CD14-positive monocyte (primary cell): ENCODE results near the gene LECT2. TPM values are rescaled to one million over a fixed set of nuclear protein-coding genes. Genes with fewer than 3 reads are reported as not detected.

ENCODE experiments used
- DNase-seq, 3 donors: peaks; one replicate each; pipeline ENCODE4 v3.0.0-alpha.2; 2011 to 2022
- H2AFZ ChIP-seq: 2 replicates; pipeline ENCODE4 v1.6.0; 2012; ENCODE audit warnings: mild to moderate bottlenecking, low read depth, low read length, inconsistent platforms; ENCODE audit not compliant: insufficient read depth, poor library complexity, severe bottlenecking
- H3K27ac ChIP-seq, 2 donors: 1 replicate in 1 of 2; 2 replicates in 1 of 2; pipeline ENCODE4 v1.5.1; 2012 to 2013; ENCODE audit warnings: low read length in 2 of 2, control low read depth in 1 of 2, inconsistent platforms in 1 of 2, low read depth in 1 of 2, mild to moderate bottlenecking in 1 of 2
- H3K27me3 ChIP-seq, 2 donors: one replicate each; pipeline versions ENCODE4 v1.6.0 to v1.6.1; 2011 to 2013; ENCODE audit warnings: low read length in 2 of 2; ENCODE audit not compliant: control insufficient read depth in 2 of 2, insufficient read depth in 2 of 2
- H3K36me3 ChIP-seq, 2 donors: replicated peaks in 1 of 2; 1 replicate in 1 of 2; 2 replicates in 1 of 2; pipeline versions ENCODE4 v1.5.1 to v1.6.1; 2012 to 2013; ENCODE audit warnings: low read length in 2 of 2, control low read depth in 1 of 2, inconsistent platforms in 1 of 2, mild to moderate bottlenecking in 1 of 2; ENCODE audit not compliant: insufficient read depth in 2 of 2, control insufficient read depth in 1 of 2
- H3K4me1 ChIP-seq, 2 donors: 1 replicate in 1 of 2; 2 replicates in 1 of 2; pipeline versions ENCODE4 v1.5.1 to v1.6.1; 2012 to 2013; ENCODE audit warnings: low read length in 2 of 2, control low read depth in 1 of 2, inconsistent platforms in 1 of 2, mild to moderate bottlenecking in 1 of 2, moderate library complexity in 1 of 2; ENCODE audit not compliant: insufficient read depth in 2 of 2, control insufficient read depth in 1 of 2
- H3K4me2 ChIP-seq: replicated peaks from 2 replicates; pipeline ENCODE3; 2012; ENCODE audit warnings: low read length, moderate library complexity, mild to moderate bottlenecking; ENCODE audit not compliant: poor library complexity, severe bottlenecking; ENCODE audit errors: extremely low read depth
- H3K4me3 ChIP-seq, 3 experiments: fragments of 200-600 bp in 1 of 3; sonication (generic) in 1 of 3; replicated peaks in 1 of 3; 1 replicate in 2 of 3; 2 replicates in 1 of 3; pipeline ENCODE4 v1.5.1; 2011 to 2013; ENCODE audit warnings: low read length in 3 of 3, mild to moderate bottlenecking in 3 of 3, control low read depth in 2 of 3, low read depth in 2 of 3, inconsistent platforms in 1 of 3, moderate library complexity in 1 of 3
- H3K79me2 ChIP-seq: 2 replicates; pipeline ENCODE4 v1.6.0; 2012; ENCODE audit warnings: mild to moderate bottlenecking, control low read depth, inconsistent platforms, low read length, moderate library complexity; ENCODE audit not compliant: insufficient read depth
- H3K9ac ChIP-seq: 2 replicates; pipeline ENCODE4 v1.6.0; 2017; ENCODE audit warnings: low read length, mild to moderate bottlenecking; ENCODE audit not compliant: insufficient read depth, poor library complexity, severe bottlenecking
- H3K9me3 ChIP-seq, 2 donors: replicated peaks in 1 of 2; 1 replicate in 1 of 2; 2 replicates in 1 of 2; pipeline versions ENCODE4 v1.5.1 to v1.6.1; 2012 to 2013; ENCODE audit warnings: low read length in 2 of 2, control low read depth in 1 of 2; ENCODE audit not compliant: control insufficient read depth in 1 of 2, insufficient read depth in 1 of 2
- H4K20me1 ChIP-seq: 2 replicates; pipeline ENCODE4 v1.6.0; 2012; ENCODE audit warnings: mild to moderate bottlenecking, low read length, control low read depth, moderate library complexity; ENCODE audit not compliant: insufficient read depth
- H3K27ac Mint-ChIP-seq, 7 donors: one replicate each; pipeline ENCODE4 v1.8.0; 2020; ENCODE audit warnings: mild to moderate bottlenecking in 7 of 7, mixed read lengths in 7 of 7, moderate library complexity in 6 of 7, inconsistent platforms in 2 of 7
- H3K27me3 Mint-ChIP-seq, 3 donors: one replicate each; pipeline ENCODE4 v1.8.0; 2021 to 2022; ENCODE audit warnings: low read depth in 3 of 3, mild to moderate bottlenecking in 3 of 3, mixed read lengths in 3 of 3, moderate library complexity in 3 of 3, inconsistent platforms in 1 of 3
- H3K36me3 Mint-ChIP-seq, 2 donors: one replicate each; pipeline ENCODE4 v1.8.0; 2020; ENCODE audit warnings: mixed read lengths in 2 of 2, inconsistent platforms in 1 of 2, mild to moderate bottlenecking in 1 of 2
- H3K4me1 Mint-ChIP-seq: one replicate; pipeline ENCODE4 v1.8.0; 2020; ENCODE audit warnings: mild to moderate bottlenecking, mixed read lengths
- H3K4me3 Mint-ChIP-seq, 2 donors: one replicate each; pipeline ENCODE4 v1.8.0; 2020; ENCODE audit warnings: mild to moderate bottlenecking in 2 of 2, mixed read lengths in 2 of 2, moderate library complexity in 1 of 2
- H3K9me3 Mint-ChIP-seq, 7 donors: one replicate each; pipeline ENCODE4 v1.8.0; 2020 to 2022; ENCODE audit warnings: mixed read lengths in 7 of 7, mild to moderate bottlenecking in 6 of 7, moderate library complexity in 6 of 7, inconsistent platforms in 2 of 7
- WGBS: methylation state at CpG from one replicate; pipeline ENCODE4 v1.1.5; 2013; ENCODE audit warnings: missing lambda C conversion rate; ENCODE audit not compliant: insufficient coverage; 5-methylcytosine and 5-hydroxymethylcytosine counted together
- intact Hi-C, 2 donors: fragments of 100-400 bp; cut with micrococcal nuclease; formaldehyde crosslinking; loops; one replicate each; pipeline versions ENCODE4 v1.15.0 to v1.15.1; 2023
- polyA minus RNA-seq: library from RNA; depleted of rRNA, polyadenylated mRNA; stranded (reverse); fragments of >200 nt; gene quantifications from 2 replicates; pipeline ENCODE4 v1.2.3, GENCODE V29; 2012
- polyA plus RNA-seq, 3 donors: library from polyadenylated mRNA; depleted of rRNA in 1 of 3; unstranded in 2 of 3; stranded (reverse) in 1 of 3; fragments of 300-500 nt in 2 of 3; fragments of >200 nt in 1 of 3; fragmentation: Illumina TruSeq in 2 of 3; gene quantifications; 1 replicate in 2 of 3; 2 replicates in 1 of 3; pipeline ENCODE4 v1.2.3, GENCODE V29; 2012 to 2021
- total RNA-seq, 12 experiments: library from RNA in 1 of 12; stranded (reverse) in 1 of 12; fragments of 120-200 nt in 1 of 12; gene quantifications; one replicate each; pipeline ENCODE4 v1.2.4 and lab custom pipeline; 2013 to 2026; ENCODE audit warnings: mixed read lengths in 6 of 12, inconsistent platforms in 1 of 12
- TF ChIP-seq, protein P1 (sequence below): fragments of 200-600 bp; IDR thresholded peaks from one replicate; pipeline ENCODE4 v1.8.0; 2022; ENCODE audit warnings: antibody characterized with exemption, mild to moderate bottlenecking

Gene LECT2
- not detected for total RNA-seq (2013)
- polyA plus RNA-seq = not detected
- not detected in 2 replicates for polyA minus RNA-seq
- total RNA-seq (lab: John Stamatoyannopoulos, UW) = 0 to 1.2 (median 0) reads per million in 11 experiments

GRCh38 chr5:135954899-135955298 is at the start of gene LECT2:
Gene LECT2 (minus strand): TSS chr5:135954983. CDS start chr5:135954833, 150 bp downstream.
- no peak within 1 kb of the TSS for H3K4me3 ChIP-seq
- intact Hi-C loops = no loop called here
- H3K27me3 ChIP-seq = peaks cover 16 to 21% of the 10 kb centered on the region in 2 donors
- Mint-ChIP-seq H3K36me3 (no peaks in the 10 kb centered on the region), H3K27me3 (peaks cover 16 to 31% (median 16%) of the 10 kb centered on the region in 3 donors), H3K4me3 (no peak within 1 kb of the TSS), H3K4me1 (peaks cover 3% of the 10 kb centered on the region), H3K9me3 (peaks cover 0 to 3% (median 0%) of the 10 kb centered on the region in 7 donors), H3K27ac (no peak within 1 kb of the TSS)
- no peaks in the 10 kb centered on the region for H3K9me3 ChIP-seq
- no peaks in the 10 kb centered on the region for H3K79me2 ChIP-seq
- H3K36me3 ChIP-seq = no peaks in the 10 kb centered on the region
- no peak within 1 kb of the TSS for H2AFZ ChIP-seq
- no peaks in the 10 kb centered on the region for H3K4me1 ChIP-seq
- DNase-seq = no peak
- H4K20me1 ChIP-seq = no peaks in the 10 kb centered on the region
- H3K9ac ChIP-seq = no peak within 1 kb of the TSS
- H3K4me2 ChIP-seq = no peak within 1 kb of the TSS
- no peak within 1 kb of the TSS for H3K27ac ChIP-seq
- TF ChIP-seq, protein P1, sequence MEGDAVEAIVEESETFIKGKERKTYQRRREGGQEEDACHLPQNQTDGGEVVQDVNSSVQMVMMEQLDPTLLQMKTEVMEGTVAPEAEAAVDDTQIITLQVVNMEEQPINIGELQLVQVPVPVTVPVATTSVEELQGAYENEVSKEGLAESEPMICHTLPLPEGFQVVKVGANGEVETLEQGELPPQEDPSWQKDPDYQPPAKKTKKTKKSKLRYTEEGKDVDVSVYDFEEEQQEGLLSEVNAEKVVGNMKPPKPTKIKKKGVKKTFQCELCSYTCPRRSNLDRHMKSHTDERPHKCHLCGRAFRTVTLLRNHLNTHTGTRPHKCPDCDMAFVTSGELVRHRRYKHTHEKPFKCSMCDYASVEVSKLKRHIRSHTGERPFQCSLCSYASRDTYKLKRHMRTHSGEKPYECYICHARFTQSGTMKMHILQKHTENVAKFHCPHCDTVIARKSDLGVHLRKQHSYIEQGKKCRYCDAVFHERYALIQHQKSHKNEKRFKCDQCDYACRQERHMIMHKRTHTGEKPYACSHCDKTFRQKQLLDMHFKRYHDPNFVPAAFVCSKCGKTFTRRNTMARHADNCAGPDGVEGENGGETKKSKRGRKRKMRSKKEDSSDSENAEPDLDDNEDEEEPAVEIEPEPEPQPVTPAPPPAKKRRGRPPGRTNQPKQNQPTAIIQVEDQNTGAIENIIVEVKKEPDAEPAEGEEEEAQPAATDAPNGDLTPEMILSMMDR = no peak
- no CpG with 5 or more reads among the region's 3 CpGs for WGBS

GRCh38 chr5:136004436-136004835 is 49.7 kb upstream of the LECT2 start:
- Histone ChIP-seq H2AFZ (no peak overlapping the region), H3K4me2 (no peak overlapping the region), H3K27me3 (no peaks in the 10 kb centered on the region), H4K20me1 (no peaks in the 10 kb centered on the region), H3K36me3 (no peaks in the 10 kb centered on the region), H3K9ac (no peak overlapping the region), H3K4me3 (no peak overlapping the region), H3K79me2 (no peaks in the 10 kb centered on the region), H3K4me1 (peaks cover 32 to 38% of the 10 kb centered on the region in 2 donors), H3K27ac (no peak overlapping the region), H3K9me3 (no peaks in the 10 kb centered on the region)
- Mint-ChIP-seq H3K36me3 (peaks cover 4% of the 10 kb centered on the region in 2 donors), H3K27me3 (peaks cover 0 to 6% (median 1%) of the 10 kb centered on the region in 3 donors), H3K27ac (peak overlapping the region in 1 of 7 donors; percentile 54), H3K9me3 (peaks cover 0 to 2% (median 0%) of the 10 kb centered on the region in 7 donors), H3K4me3 (no peak overlapping the region), H3K4me1 (peaks cover 44% of the 10 kb centered on the region)
- no CpG with 5 or more reads among the region's 3 CpGs for WGBS
- DNase-seq = peak in 1 of 3 donors; percentile 14
- TF ChIP-seq, protein P1 = no peak
- intact Hi-C loops = no loop called here
